H9 (cell line): ENCODE measurements around the gene DNAJC5. TPM values are rescaled to one million over a fixed set of nuclear protein-coding genes. Genes with fewer than 3 reads are reported as not detected.

ENCODE experiments used
- DNase-seq: peaks from one replicate; pipeline ENCODE4 v3.0.0-alpha.2; 2017
- H2AFZ ChIP-seq: one replicate; pipeline ENCODE4 v1.6.1; 2013; ENCODE audit warnings: mild to moderate bottlenecking, low read length, control low read depth, moderate library complexity
- H2AK5ac ChIP-seq: 2 replicates; pipeline ENCODE4 v1.6.1; 2013; ENCODE audit warnings: low read length, control low read depth, mixed read lengths; ENCODE audit not compliant: insufficient read length
- H2BK120ac ChIP-seq: one replicate; pipeline ENCODE4 v1.6.1; 2013; ENCODE audit warnings: low read depth, mild to moderate bottlenecking, low read length, control low read depth, inconsistent platforms; ENCODE audit not compliant: poor library complexity, severe bottlenecking
- H2BK12ac ChIP-seq: 2 replicates; pipeline ENCODE4 v1.6.1; 2013; ENCODE audit warnings: low read length, control low read depth, mixed read lengths, low read depth; ENCODE audit not compliant: insufficient read length
- H2BK15ac ChIP-seq: 2 replicates; pipeline ENCODE4 v1.6.1; 2013; ENCODE audit warnings: low read depth, low read length, control low read depth
- H2BK20ac ChIP-seq: one replicate; pipeline ENCODE4 v1.6.1; 2013; ENCODE audit warnings: low read depth, mild to moderate bottlenecking, low read length, control low read depth, inconsistent platforms; ENCODE audit not compliant: poor library complexity, severe bottlenecking
- H2BK5ac ChIP-seq: 2 replicates; pipeline ENCODE4 v1.6.1; 2013; ENCODE audit warnings: low read length, control low read depth, mixed read lengths; ENCODE audit not compliant: insufficient read length
- H3K14ac ChIP-seq: 2 replicates; pipeline ENCODE4 v1.6.1; 2013; ENCODE audit warnings: low read length, control low read depth; ENCODE audit not compliant: insufficient read depth
- H3K18ac ChIP-seq: 2 replicates; pipeline ENCODE4 v1.6.1; 2013; ENCODE audit warnings: low read depth, mild to moderate bottlenecking, mixed read lengths, low read length, control low read depth; ENCODE audit not compliant: insufficient read length
- H3K23ac ChIP-seq: 2 replicates; pipeline ENCODE4 v1.6.1; 2013; ENCODE audit warnings: low read length, control low read depth, mixed read lengths, low read depth; ENCODE audit not compliant: insufficient read length
- H3K23me2 ChIP-seq: 2 replicates; pipeline ENCODE4 v1.6.1; 2013; ENCODE audit warnings: low read depth, mild to moderate bottlenecking, mixed read lengths, low read length, control low read depth; ENCODE audit not compliant: insufficient read length, poor library complexity, severe bottlenecking
- H3K27ac ChIP-seq: 2 replicates; pipeline ENCODE4 v1.5.1; 2013; ENCODE audit warnings: low read length, control low read depth, mixed read lengths, low read depth; ENCODE audit not compliant: insufficient read length
- H3K27me3 ChIP-seq: 2 replicates; pipeline ENCODE4 v1.6.1; 2013; ENCODE audit warnings: low read length, control low read depth, inconsistent platforms; ENCODE audit not compliant: insufficient read depth
- H3K4ac ChIP-seq: 2 replicates; pipeline ENCODE4 v1.6.1; 2013; ENCODE audit warnings: low read depth, mild to moderate bottlenecking, control low read depth, inconsistent platforms, low read length, moderate library complexity
- H3K4me1 ChIP-seq: 2 replicates; pipeline ENCODE4 v1.6.1; 2013; ENCODE audit warnings: low read length, control low read depth, inconsistent platforms; ENCODE audit not compliant: insufficient read depth
- H3K4me2 ChIP-seq: 2 replicates; pipeline ENCODE4 v1.6.1; 2013; ENCODE audit warnings: low read length, control low read depth, mixed read lengths; ENCODE audit not compliant: insufficient read length, insufficient read depth
- H3K56ac ChIP-seq: 2 replicates; pipeline ENCODE4 v1.6.1; 2013; ENCODE audit warnings: low read depth, mild to moderate bottlenecking, mixed read lengths, low read length, control low read depth; ENCODE audit not compliant: insufficient read length
- H3K79me1 ChIP-seq: 2 replicates; pipeline ENCODE4 v1.6.1; 2013; ENCODE audit warnings: low read depth, mild to moderate bottlenecking, moderate library complexity, low read length, control low read depth, inconsistent platforms; ENCODE audit not compliant: insufficient read depth, poor library complexity, severe bottlenecking
- H3K79me2 ChIP-seq: 2 replicates; pipeline ENCODE4 v1.6.1; 2013; ENCODE audit warnings: low read length, control low read depth, inconsistent platforms; ENCODE audit not compliant: insufficient read depth
- H3K9ac ChIP-seq: 2 replicates; pipeline ENCODE4 v1.6.1; 2013; ENCODE audit warnings: low read length, control low read depth, mixed read lengths; ENCODE audit not compliant: insufficient read length; ENCODE audit errors: extremely low read depth
- H3K9me3 ChIP-seq: one replicate; pipeline ENCODE4 v1.6.1; 2013; ENCODE audit warnings: low read depth, low read length, inconsistent platforms; ENCODE audit not compliant: control insufficient read depth
- H3T11ph ChIP-seq: one replicate; pipeline ENCODE4 v1.6.1; 2013; ENCODE audit warnings: mild to moderate bottlenecking, low read length, control low read depth, inconsistent platforms
- H4K20me1 ChIP-seq: one replicate; pipeline ENCODE4 v1.6.1; 2013; ENCODE audit not compliant: control insufficient read depth, insufficient read length, insufficient read depth
- H4K5ac ChIP-seq: 2 replicates; pipeline ENCODE4 v1.6.1; 2013; ENCODE audit warnings: low read depth, mild to moderate bottlenecking, mixed read lengths, low read length, control low read depth; ENCODE audit not compliant: insufficient read length
- H4K8ac ChIP-seq: replicated peaks from 2 replicates; pipeline ENCODE4 v1.6.1; 2013; ENCODE audit warnings: low read length, control low read depth, mixed read lengths, low read depth; ENCODE audit not compliant: insufficient read length
- H4K91ac ChIP-seq: 2 replicates; pipeline ENCODE4 v1.6.1; 2013; ENCODE audit warnings: low read depth, mild to moderate bottlenecking, moderate library complexity, mixed read lengths, low read length, control low read depth; ENCODE audit not compliant: insufficient read length
- H3K27ac Mint-ChIP-seq, 3 experiments: 2 replicates in 2 of 3; 3 replicates in 1 of 3; pipeline ENCODE4 v1.8.0; 2020 to 2021; ENCODE audit warnings: mixed read lengths in 3 of 3, mild to moderate bottlenecking in 1 of 3, moderate library complexity in 1 of 3
- H3K27me3 Mint-ChIP-seq: 2 replicates; pipeline ENCODE4 v1.8.0; 2021; ENCODE audit warnings: low read depth, mild to moderate bottlenecking, moderate library complexity, mixed read lengths
- H3K36me3 Mint-ChIP-seq, 3 experiments: 2 replicates in 2 of 3; 3 replicates in 1 of 3; pipeline ENCODE4 v1.8.0; 2020 to 2021; ENCODE audit warnings: low read depth in 3 of 3, mixed read lengths in 3 of 3; ENCODE audit not compliant: insufficient read depth in 1 of 3
- H3K4me1 Mint-ChIP-seq, 2 experiments: 2 replicates each; pipeline ENCODE4 v1.8.0; 2020; ENCODE audit warnings: mixed read lengths in 2 of 2
- H3K4me3 Mint-ChIP-seq, 2 experiments: 2 replicates in 1 of 2; 3 replicates in 1 of 2; pipeline ENCODE4 v1.8.0; 2020 to 2021; ENCODE audit warnings: mild to moderate bottlenecking in 2 of 2, mixed read lengths in 2 of 2, moderate library complexity in 1 of 2
- H3K9me3 Mint-ChIP-seq, 2 experiments: 2 replicates in 1 of 2; 3 replicates in 1 of 2; pipeline ENCODE4 v1.8.0; 2020; ENCODE audit warnings: mild to moderate bottlenecking in 2 of 2, mixed read lengths in 2 of 2, moderate library complexity in 1 of 2
- WGBS: extraction: QIAGEN DNeasy Blood & Tissue Kit; methylation state at CpG from one replicate; pipeline ENCODE4 v1.1.7; 2013; ENCODE audit warnings: missing lambda C conversion rate, low lambda C conversion rate, mixed read lengths; ENCODE audit not compliant: insufficient read length; ENCODE audit errors: extremely low coverage; 5-methylcytosine and 5-hydroxymethylcytosine counted together
- total RNA-seq: library from RNA; stranded (reverse); gene quantifications from 2 replicates; pipeline ENCODE4 v1.2.1, GENCODE V29; 2021
- TF ChIP-seq, protein P1 (sequence below): fragments of 200-600 bp; sonication (generic); conservative IDR thresholded peaks from 3 replicates; pipeline ENCODE4 v1.8.0; 2021; ENCODE audit warnings: antibody characterized with exemption, mild to moderate bottlenecking

The DNAJC5 gene
- total RNA-seq, 1 experiment from 2014 or later = 43.0 TPM

DNA sequence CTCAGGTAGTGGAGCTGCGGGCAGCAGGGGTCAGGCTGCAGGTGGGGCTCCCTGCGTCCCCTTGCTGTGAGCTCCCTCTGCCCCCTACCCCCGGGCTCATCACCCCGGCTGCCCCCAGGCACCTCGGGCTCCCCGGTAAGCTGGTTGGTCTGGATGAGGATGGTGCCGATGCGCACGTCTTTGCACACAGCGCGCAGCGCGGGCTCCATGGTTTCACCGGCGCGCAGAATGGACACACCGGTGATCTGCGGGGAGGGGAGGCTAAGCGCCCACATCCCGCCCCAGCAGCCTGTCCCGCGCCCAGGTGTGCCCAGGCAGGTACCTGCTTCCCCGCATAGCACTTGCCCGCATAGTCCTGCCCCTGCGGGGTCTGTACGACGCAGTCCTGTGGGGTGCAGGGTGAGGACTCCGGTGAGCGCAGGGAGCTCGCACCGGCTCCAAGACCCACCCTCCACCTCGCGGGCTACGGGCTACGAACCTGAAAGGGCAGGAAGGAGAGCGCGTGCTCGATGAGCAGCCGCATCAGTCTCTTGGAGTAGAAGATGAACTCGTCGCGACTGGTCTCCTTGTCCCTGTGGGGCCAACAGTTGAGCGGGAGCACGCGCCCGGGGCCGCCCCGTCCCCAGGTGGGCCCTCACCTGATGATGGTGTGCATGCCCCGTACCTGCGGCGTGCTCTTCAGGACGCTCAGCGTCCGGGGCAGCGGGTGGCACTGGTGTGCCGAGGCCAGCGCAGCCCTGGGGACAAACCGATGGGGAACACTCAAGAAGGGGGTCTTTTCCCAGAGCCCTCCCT lies 45.7 kb downstream of the DNAJC5 start:
- no peaks in the 10 kb centered on the region for H3K9me3 Mint-ChIP-seq
- Histone ChIP-seq H3K79me2 (no peaks in the 10 kb centered on the region), H3K4ac (no peak overlapping the region), H3K23ac (no peak overlapping the region), H2BK5ac (no peak overlapping the region), H2AK5ac (no peak overlapping the region), H3K56ac (no peak overlapping the region), H2AFZ (no peak overlapping the region), H4K5ac (no peak overlapping the region), H2BK15ac (no peak overlapping the region), H3K4me2 (peak overlapping the region; percentile 15), H3K9me3 (no peaks in the 10 kb centered on the region), H3K23me2 (peaks cover 13% of the 10 kb centered on the region), H3K14ac (0 out of 2 replicates have a peak overlapping the region, but pooled peaks have one; percentile 16), H3K4me1 (no peaks in the 10 kb centered on the region), H4K91ac (no peak overlapping the region), H4K20me1 (no peaks in the 10 kb centered on the region), H4K8ac (no peak overlapping the region), H2BK120ac (no peak overlapping the region), H3K9ac (no peak overlapping the region), H3K27me3 (no peaks in the 10 kb centered on the region), H3T11ph (no peak overlapping the region), H2BK12ac (no peak overlapping the region), H3K18ac (peak overlapping the region; percentile 28), H3K27ac (no peak overlapping the region), H3K79me1 (no peaks in the 10 kb centered on the region), H2BK20ac (no peak overlapping the region)
- H3K27ac Mint-ChIP-seq = 0 out of 7 replicates have a peak overlapping the region, but pooled peaks of 1 of the 3 experiments have one; percentile 68
- no peak overlapping the region for H3K4me3 Mint-ChIP-seq
- peaks cover under 1 to 27% (median 27%) of the 10 kb centered on the region in 3 experiments; a peak in 6 of 7 replicates for H3K36me3 Mint-ChIP-seq
- WGBS = no CpG with 5 or more reads among the region's 58 CpGs
- H3K27me3 Mint-ChIP-seq = no peaks in the 10 kb centered on the region
- peak; percentile 52 for DNase-seq
- H3K4me1 Mint-ChIP-seq = peaks cover 3 to 9% of the 10 kb centered on the region in 2 experiments
- TF ChIP-seq, protein P1, sequence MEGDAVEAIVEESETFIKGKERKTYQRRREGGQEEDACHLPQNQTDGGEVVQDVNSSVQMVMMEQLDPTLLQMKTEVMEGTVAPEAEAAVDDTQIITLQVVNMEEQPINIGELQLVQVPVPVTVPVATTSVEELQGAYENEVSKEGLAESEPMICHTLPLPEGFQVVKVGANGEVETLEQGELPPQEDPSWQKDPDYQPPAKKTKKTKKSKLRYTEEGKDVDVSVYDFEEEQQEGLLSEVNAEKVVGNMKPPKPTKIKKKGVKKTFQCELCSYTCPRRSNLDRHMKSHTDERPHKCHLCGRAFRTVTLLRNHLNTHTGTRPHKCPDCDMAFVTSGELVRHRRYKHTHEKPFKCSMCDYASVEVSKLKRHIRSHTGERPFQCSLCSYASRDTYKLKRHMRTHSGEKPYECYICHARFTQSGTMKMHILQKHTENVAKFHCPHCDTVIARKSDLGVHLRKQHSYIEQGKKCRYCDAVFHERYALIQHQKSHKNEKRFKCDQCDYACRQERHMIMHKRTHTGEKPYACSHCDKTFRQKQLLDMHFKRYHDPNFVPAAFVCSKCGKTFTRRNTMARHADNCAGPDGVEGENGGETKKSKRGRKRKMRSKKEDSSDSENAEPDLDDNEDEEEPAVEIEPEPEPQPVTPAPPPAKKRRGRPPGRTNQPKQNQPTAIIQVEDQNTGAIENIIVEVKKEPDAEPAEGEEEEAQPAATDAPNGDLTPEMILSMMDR = no peak
